ENCODE data around the gene TSPAN31. TPM values are rescaled to one million over a fixed set of nuclear protein-coding genes. Genes with fewer than 3 reads are reported as not detected.

The TSPAN31 gene
- total RNA-seq, 1 experiment from 2014 or later: 20.3 TPM

DNA sequence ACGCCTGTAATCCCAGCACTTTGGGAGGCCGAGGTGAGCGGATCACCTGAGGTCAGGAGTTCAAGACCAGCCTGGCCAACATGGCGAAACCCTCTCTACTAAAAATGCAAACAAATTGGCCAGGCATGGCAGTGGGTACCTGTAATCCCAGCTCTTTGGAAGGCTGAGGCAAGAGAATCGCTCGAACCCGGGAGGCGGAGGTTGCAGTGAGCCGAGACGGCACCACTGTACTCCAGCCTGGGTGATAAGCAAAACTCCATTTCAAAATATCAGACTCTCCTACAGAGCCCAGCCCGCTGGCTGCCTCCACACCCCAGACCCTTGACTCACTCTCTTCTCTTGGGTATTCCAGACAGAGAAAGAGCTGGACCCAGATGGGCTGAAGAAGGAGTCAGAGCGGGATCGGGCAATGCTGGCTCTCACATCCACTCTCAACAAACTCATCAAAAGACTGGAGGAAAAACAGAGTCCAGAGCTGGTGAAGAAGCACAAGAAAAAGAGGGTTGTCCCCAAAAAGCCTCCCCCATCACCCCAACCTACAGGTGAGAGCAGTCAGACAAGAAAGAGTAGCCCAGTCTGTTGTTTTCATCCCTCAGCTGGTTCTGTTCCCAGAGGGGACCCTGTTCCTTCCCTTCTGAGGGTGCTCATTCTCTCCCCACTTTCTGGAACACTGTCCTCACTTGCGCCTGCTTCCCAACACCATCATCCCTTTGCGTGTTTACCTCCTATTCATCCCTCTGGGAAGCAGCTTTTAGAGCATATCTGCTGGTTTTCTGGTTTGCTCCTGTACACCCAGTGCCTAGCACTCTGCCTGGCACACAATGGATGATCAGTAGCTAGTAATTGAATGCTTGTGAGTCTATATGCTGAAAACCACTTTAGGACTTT lies 26.0 kb upstream of the TSPAN31 start:
- Histone ChIP-seq H4K20me1 (ENCODE audit: low read length) (no peaks in the 10 kb centered on the region), H3K27ac (ENCODE audit: low read length) (no peak overlapping the region), H3K36me3 (ENCODE audit: low read depth, low read length) (peaks cover 11% of the 10 kb centered on the region; the same call in 1 of the 2 replicates), H3K4me3 (ENCODE audit: low read length) (no peak overlapping the region), H3K79me2 (ENCODE audit: low read length) (no peaks in the 10 kb centered on the region), H3F3A (ENCODE audit: low read length, unreplicated experiment) (no peaks in the 10 kb centered on the region), H3K9ac (ENCODE audit: low read length) (no peak overlapping the region), H3K4me2 (ENCODE audit: low read length) (no peak overlapping the region), H2AFZ (ENCODE audit: low read length) (no peak overlapping the region), H3K9me3 (ENCODE audit: low read length) (no peaks in the 10 kb centered on the region), H3K4me1 (ENCODE audit: insufficient read depth, low read length) (no peaks in the 10 kb centered on the region), H3K9me2 (replicated peaks; ENCODE audit: low read length) (no peaks in the 10 kb centered on the region), H3K27me3 (ENCODE audit: low read length) (no peaks in the 10 kb centered on the region)
- CTCF ChIA-PET: no interaction called here
- DNase-seq: no peak
- POLR2A ChIA-PET (ENCODE audit: unreplicated experiment): no interaction called here
- TF ChIP-seq EZH2phosphoT487 (IDR thresholded peaks at IDR 0.05; ENCODE audit: borderline replicate concordance, low read length) (no peak), EZH2 (IDR thresholded peaks at IDR 0.05; ENCODE audit: low read length, unreplicated experiment) (no peak), CTCF (conservative IDR thresholded peaks at IDR 0.05; ENCODE audit: low read depth, low read length) (no peak)
- BruUV-seq (replicated peaks): no TSS peak
- no peak for ATAC-seq
- intact Hi-C loops (cut with micrococcal nuclease): no loop called here

DNA sequence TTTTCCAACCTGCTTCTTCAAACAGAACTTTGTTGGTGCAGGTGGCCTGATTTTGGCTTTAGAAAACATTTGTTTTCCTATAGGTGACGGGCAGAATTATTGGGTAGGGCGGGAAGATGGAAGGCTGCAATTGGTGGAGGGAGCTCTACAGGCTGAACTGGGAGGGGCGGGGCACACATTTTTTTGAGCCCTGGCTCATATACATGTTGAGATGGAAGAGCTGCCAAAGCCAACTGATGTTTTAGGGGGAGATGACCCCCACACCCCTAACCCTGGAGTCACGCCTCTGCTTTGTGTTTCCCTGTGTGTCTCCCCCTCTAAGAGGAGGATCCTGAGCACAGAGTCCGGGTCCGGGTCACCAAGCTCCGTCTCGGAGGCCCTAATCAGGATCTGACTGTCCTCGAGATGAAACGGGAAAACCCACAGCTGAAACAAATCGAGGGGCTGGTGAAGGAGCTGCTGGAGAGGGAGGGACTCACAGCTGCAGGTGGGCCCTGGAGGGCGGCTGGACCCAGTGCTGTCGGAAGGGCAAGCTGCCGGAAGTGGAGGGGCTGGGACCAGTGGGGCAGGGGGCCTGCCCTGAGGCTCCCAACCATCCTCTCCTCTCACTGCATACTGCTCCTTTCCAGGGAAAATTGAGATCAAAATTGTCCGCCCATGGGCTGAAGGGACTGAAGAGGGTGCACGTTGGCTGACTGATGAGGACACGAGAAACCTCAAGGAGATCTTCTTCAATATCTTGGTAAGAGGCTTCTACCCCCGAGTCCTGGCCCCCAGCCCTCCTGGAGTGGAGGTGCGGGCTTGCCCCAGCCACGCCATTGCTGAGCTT lies 24.8 kb upstream of the TSPAN31 start:
- Histone ChIP-seq H3K27ac (ENCODE audit: low read length) (no peak overlapping the region), H2AFZ (ENCODE audit: low read length) (no peak overlapping the region), H3K27me3 (ENCODE audit: low read length) (no peaks in the 10 kb centered on the region), H3K4me2 (ENCODE audit: low read length) (no peak overlapping the region), H3K4me3 (ENCODE audit: low read length) (no peak overlapping the region), H3F3A (ENCODE audit: low read length, unreplicated experiment) (no peaks in the 10 kb centered on the region), H3K36me3 (ENCODE audit: low read depth, low read length) (peaks cover 11% of the 10 kb centered on the region; the same call in 1 of the 2 replicates), H3K9ac (ENCODE audit: low read length) (no peak overlapping the region), H3K4me1 (ENCODE audit: insufficient read depth, low read length) (no peaks in the 10 kb centered on the region), H3K79me2 (ENCODE audit: low read length) (no peaks in the 10 kb centered on the region), H3K9me2 (replicated peaks; ENCODE audit: low read length) (no peaks in the 10 kb centered on the region), H4K20me1 (ENCODE audit: low read length) (no peaks in the 10 kb centered on the region), H3K9me3 (ENCODE audit: low read length) (no peaks in the 10 kb centered on the region)
- intact Hi-C loops (cut with micrococcal nuclease): no loop called here
- DNase-seq (no peak), ATAC-seq (no peak)
- BruUV-seq (replicated peaks): no TSS peak
- CTCF ChIA-PET: no interaction called here
- POLR2A ChIA-PET (ENCODE audit: unreplicated experiment): no interaction called here
- TF ChIP-seq CTCF (conservative IDR thresholded peaks at IDR 0.05; ENCODE audit: low read depth, low read length): no peak
- no peak for TF ChIP-seq EZH2 (IDR thresholded peaks at IDR 0.05; ENCODE audit: low read length, unreplicated experiment)
- TF ChIP-seq EZH2phosphoT487 (IDR thresholded peaks at IDR 0.05; ENCODE audit: borderline replicate concordance, low read length): no peak

Data from PC-3 (cell line).